ENCODE results near the gene PDGFRB. TPM values are rescaled to one million over a fixed set of nuclear protein-coding genes. Genes with fewer than 3 reads are reported as not detected.

The PDGFRB gene
- polyA plus RNA-seq, 1 donor from 2014 or later = not detected

DNA sequence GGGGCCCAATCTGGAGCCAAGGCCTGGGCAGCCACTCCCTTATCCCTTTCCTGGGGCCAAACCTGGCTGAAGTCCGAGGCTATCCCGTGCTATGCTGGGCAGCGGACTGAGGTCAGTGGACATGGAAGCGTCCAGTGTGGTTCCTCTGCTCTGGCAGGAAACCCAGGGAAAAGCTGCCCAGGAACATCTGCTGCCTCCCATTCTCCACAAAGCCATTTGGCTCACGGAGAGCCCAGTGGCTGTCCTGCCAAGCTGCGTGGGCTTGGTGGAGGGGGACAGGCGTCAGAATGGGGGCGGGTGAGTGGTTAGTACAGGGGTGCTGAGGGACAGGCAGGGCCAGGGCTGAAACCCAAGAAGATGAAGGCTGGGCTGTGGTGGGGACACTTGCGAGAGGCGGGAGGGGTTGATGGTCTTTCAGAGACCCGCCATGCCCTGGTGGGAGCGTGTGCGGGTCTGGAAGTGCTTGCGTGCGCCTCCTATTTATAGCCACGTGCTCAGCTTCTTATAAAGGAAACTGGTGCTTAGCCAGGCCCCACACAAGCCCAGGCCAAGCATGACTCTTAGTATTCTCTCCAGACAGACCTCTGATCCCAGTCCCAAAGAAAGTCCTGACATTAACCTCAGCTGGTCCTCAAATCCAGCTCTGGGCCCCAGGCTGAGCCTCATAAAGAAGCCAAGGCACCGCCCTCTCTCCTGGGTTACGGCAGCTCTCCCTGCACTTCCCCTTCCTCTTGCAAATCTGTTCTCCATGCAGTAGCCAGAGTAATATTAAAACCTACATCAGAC lies 24.8 kb upstream of the PDGFRB start:
- Histone ChIP-seq H3K27me3 (ENCODE audit: insufficient read depth, low read depth, low read length) (no peaks in the 10 kb centered on the region), H2AFZ (ENCODE audit: low read depth, low read length) (no peak overlapping the region), H3K36me3 (ENCODE audit: insufficient read depth, low read length) (no peaks in the 10 kb centered on the region), H3K27ac (ENCODE audit: low read length) (no peak overlapping the region), H3K9me3 (ENCODE audit: low read length) (no peaks in the 10 kb centered on the region), H4K20me1 (ENCODE audit: insufficient read depth) (no peaks in the 10 kb centered on the region), H3K4me3 (ENCODE audit: low read length) (no peak overlapping the region), H3K4me2 (ENCODE audit: low read length) (no peak overlapping the region), H3F3A (ENCODE audit: insufficient read depth, low read length, poor library complexity, severe bottlenecking) (no peaks in the 10 kb centered on the region), H3K79me2 (replicated peaks; ENCODE audit: insufficient read depth, low read length) (no peaks in the 10 kb centered on the region), H3K9me2 (ENCODE audit: insufficient read depth, low read length) (no peaks in the 10 kb centered on the region), H3K9ac (ENCODE audit: low read length) (no peak overlapping the region)
- TF ChIP-seq TAF1 (IDR thresholded peaks at IDR 0.05; ENCODE audit: low read depth) = no peak
- TF ChIP-seq MXI1 (conservative IDR thresholded peaks at IDR 0.05; ENCODE audit: poor library complexity, severe bottlenecking) = no peak
- TF ChIP-seq POLR2AphosphoS5 (IDR thresholded peaks at IDR 0.05) = no peak
- no peak for TF ChIP-seq RAD21 (conservative IDR thresholded peaks at IDR 0.05)
- TF ChIP-seq, protein P1, sequence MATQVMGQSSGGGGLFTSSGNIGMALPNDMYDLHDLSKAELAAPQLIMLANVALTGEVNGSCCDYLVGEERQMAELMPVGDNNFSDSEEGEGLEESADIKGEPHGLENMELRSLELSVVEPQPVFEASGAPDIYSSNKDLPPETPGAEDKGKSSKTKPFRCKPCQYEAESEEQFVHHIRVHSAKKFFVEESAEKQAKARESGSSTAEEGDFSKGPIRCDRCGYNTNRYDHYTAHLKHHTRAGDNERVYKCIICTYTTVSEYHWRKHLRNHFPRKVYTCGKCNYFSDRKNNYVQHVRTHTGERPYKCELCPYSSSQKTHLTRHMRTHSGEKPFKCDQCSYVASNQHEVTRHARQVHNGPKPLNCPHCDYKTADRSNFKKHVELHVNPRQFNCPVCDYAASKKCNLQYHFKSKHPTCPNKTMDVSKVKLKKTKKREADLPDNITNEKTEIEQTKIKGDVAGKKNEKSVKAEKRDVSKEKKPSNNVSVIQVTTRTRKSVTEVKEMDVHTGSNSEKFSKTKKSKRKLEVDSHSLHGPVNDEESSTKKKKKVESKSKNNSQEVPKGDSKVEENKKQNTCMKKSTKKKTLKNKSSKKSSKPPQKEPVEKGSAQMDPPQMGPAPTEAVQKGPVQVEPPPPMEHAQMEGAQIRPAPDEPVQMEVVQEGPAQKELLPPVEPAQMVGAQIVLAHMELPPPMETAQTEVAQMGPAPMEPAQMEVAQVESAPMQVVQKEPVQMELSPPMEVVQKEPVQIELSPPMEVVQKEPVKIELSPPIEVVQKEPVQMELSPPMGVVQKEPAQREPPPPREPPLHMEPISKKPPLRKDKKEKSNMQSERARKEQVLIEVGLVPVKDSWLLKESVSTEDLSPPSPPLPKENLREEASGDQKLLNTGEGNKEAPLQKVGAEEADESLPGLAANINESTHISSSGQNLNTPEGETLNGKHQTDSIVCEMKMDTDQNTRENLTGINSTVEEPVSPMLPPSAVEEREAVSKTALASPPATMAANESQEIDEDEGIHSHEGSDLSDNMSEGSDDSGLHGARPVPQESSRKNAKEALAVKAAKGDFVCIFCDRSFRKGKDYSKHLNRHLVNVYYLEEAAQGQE (IDR thresholded peaks at IDR 0.05; ENCODE audit: borderline replicate concordance) = no peak
- TF ChIP-seq, protein P2, sequence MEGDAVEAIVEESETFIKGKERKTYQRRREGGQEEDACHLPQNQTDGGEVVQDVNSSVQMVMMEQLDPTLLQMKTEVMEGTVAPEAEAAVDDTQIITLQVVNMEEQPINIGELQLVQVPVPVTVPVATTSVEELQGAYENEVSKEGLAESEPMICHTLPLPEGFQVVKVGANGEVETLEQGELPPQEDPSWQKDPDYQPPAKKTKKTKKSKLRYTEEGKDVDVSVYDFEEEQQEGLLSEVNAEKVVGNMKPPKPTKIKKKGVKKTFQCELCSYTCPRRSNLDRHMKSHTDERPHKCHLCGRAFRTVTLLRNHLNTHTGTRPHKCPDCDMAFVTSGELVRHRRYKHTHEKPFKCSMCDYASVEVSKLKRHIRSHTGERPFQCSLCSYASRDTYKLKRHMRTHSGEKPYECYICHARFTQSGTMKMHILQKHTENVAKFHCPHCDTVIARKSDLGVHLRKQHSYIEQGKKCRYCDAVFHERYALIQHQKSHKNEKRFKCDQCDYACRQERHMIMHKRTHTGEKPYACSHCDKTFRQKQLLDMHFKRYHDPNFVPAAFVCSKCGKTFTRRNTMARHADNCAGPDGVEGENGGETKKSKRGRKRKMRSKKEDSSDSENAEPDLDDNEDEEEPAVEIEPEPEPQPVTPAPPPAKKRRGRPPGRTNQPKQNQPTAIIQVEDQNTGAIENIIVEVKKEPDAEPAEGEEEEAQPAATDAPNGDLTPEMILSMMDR (IDR thresholded peaks at IDR 0.05; ENCODE audit: poor library complexity, severe bottlenecking) = no peak
- TF ChIP-seq EP300 (conservative IDR thresholded peaks at IDR 0.05; ENCODE audit: poor library complexity, severe bottlenecking) = no peak
- TF ChIP-seq SMC3 (conservative IDR thresholded peaks at IDR 0.05; ENCODE audit: poor library complexity) = no peak
- TF ChIP-seq EZH2 (IDR thresholded peaks at IDR 0.05; ENCODE audit: borderline replicate concordance, insufficient read depth, low read length, poor library complexity, severe bottlenecking) = no peak

DNA sequence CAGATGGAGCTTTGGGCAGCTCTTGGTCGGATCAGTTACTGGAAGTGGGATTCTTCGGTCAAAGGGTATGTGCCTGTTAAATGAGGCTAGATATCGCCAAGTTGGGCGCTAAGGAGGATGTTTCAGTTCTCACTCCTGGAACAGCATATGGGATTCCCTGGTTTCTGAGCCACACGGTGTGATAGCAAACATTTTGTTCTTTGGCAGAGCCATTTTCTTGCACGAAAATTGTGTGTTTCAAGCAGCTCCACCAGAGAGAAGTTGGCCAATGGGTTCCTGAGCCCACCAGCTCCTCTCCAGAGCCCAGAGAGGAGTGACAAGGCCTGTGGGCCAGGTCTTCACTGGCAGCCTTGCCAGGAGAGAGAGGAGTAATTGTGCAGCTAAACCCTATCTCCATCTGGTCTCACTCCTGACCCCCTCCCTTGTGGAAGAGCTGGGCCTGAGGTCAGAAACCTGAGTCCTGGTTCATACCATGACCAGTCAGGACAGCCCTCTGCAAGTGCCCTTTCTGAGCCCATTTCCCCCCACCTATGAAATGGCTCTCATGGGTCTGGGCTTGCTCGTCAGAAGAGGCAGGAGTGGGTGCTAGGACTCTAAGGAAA lies 23.5 kb upstream of the PDGFRB start:
- TF ChIP-seq TAF1 (IDR thresholded peaks at IDR 0.05; ENCODE audit: low read depth) = no peak
- no peak for TF ChIP-seq EZH2 (IDR thresholded peaks at IDR 0.05; ENCODE audit: borderline replicate concordance, insufficient read depth, low read length, poor library complexity, severe bottlenecking)
- no peak for TF ChIP-seq RAD21 (conservative IDR thresholded peaks at IDR 0.05)
- no peak for TF ChIP-seq MXI1 (conservative IDR thresholded peaks at IDR 0.05; ENCODE audit: poor library complexity, severe bottlenecking)
- TF ChIP-seq, protein P2 (IDR thresholded peaks at IDR 0.05; ENCODE audit: poor library complexity, severe bottlenecking) = no peak
- TF ChIP-seq, protein P1 (IDR thresholded peaks at IDR 0.05; ENCODE audit: borderline replicate concordance) = no peak
- no peak for TF ChIP-seq POLR2AphosphoS5 (IDR thresholded peaks at IDR 0.05)
- no peak for TF ChIP-seq SMC3 (conservative IDR thresholded peaks at IDR 0.05; ENCODE audit: poor library complexity)
- TF ChIP-seq EP300 (conservative IDR thresholded peaks at IDR 0.05; ENCODE audit: poor library complexity, severe bottlenecking) = no peak
- H3K79me2 ChIP-seq (replicated peaks; ENCODE audit: insufficient read depth, low read length) = no peaks in the 10 kb centered on the region
- H3K4me2 ChIP-seq (ENCODE audit: low read length) = no peak overlapping the region
- H3K9ac ChIP-seq (ENCODE audit: low read length) = no peak overlapping the region
- no peaks in the 10 kb centered on the region for H3F3A ChIP-seq (ENCODE audit: insufficient read depth, low read length, poor library complexity, severe bottlenecking)
- H3K9me2 ChIP-seq (ENCODE audit: insufficient read depth, low read length) = no peaks in the 10 kb centered on the region
- no peaks in the 10 kb centered on the region for H3K36me3 ChIP-seq (ENCODE audit: insufficient read depth, low read length)
- no peak overlapping the region for H3K4me3 ChIP-seq (ENCODE audit: low read length)
- H2AFZ ChIP-seq (ENCODE audit: low read depth, low read length) = no peak overlapping the region
- no peaks in the 10 kb centered on the region for H3K27me3 ChIP-seq (ENCODE audit: insufficient read depth, low read depth, low read length)
- no peaks in the 10 kb centered on the region for H4K20me1 ChIP-seq (ENCODE audit: insufficient read depth)
- H3K9me3 ChIP-seq (ENCODE audit: low read length) = no peaks in the 10 kb centered on the region
- no peak overlapping the region for H3K27ac ChIP-seq (ENCODE audit: low read length)

Data from neural cell (in vitro differentiated cells).